Measurements from ENCODE around the gene GRIK2. TPM values are rescaled to one million over a fixed set of nuclear protein-coding genes. Genes with fewer than 3 reads are reported as not detected.

GRIK2 gene
- total RNA-seq, 1 experiment from 2014 or later, result 6.6 TPM

GRCh38 chr6:101719521-101719920 is 326.0 kb downstream of the GRIK2 start:
- intact Hi-C loops (cut with micrococcal nuclease; ENCODE audit: unreplicated experiment), result no loop called here
- no peak for DNase-seq (ENCODE audit: low read depth, low spot score)
- ATAC-seq, result no peak
- Histone ChIP-seq H3K27ac (ENCODE audit: low read length) (peak overlapping the region; percentile 2; the same call in 1 of the 2 replicates), H3K4me1 (ENCODE audit: control insufficient read depth, insufficient read depth, low read length) (peaks cover 4% of the 10 kb centered on the region; the same call in 1 of the 2 replicates), H3K36me3 (ENCODE audit: control insufficient read depth, insufficient read depth, low read length) (no peaks in the 10 kb centered on the region), H3K27me3 (ENCODE audit: control insufficient read depth, insufficient read depth, low read length) (no peaks in the 10 kb centered on the region), H3K4me3 (ENCODE audit: low read depth in 2 of 2, low read length in 2 of 2) (no peak overlapping the region), H3K9me3 (ENCODE audit: control insufficient read depth, insufficient read depth, low read depth, low read length) (no peaks in the 10 kb centered on the region)
- no TSS peak for BruUV-seq (replicated peaks)
- POLR2A ChIA-PET, result no interaction called here
- TF ChIP-seq, protein P1, sequence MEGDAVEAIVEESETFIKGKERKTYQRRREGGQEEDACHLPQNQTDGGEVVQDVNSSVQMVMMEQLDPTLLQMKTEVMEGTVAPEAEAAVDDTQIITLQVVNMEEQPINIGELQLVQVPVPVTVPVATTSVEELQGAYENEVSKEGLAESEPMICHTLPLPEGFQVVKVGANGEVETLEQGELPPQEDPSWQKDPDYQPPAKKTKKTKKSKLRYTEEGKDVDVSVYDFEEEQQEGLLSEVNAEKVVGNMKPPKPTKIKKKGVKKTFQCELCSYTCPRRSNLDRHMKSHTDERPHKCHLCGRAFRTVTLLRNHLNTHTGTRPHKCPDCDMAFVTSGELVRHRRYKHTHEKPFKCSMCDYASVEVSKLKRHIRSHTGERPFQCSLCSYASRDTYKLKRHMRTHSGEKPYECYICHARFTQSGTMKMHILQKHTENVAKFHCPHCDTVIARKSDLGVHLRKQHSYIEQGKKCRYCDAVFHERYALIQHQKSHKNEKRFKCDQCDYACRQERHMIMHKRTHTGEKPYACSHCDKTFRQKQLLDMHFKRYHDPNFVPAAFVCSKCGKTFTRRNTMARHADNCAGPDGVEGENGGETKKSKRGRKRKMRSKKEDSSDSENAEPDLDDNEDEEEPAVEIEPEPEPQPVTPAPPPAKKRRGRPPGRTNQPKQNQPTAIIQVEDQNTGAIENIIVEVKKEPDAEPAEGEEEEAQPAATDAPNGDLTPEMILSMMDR (IDR thresholded peaks at IDR 0.05), result no peak
- TF ChIP-seq TCF7L2 (IDR thresholded peaks at IDR 0.05; ENCODE audit: low read depth, low read length) (no peak), SIN3A (IDR thresholded peaks at IDR 0.05; ENCODE audit: borderline replicate concordance, insufficient read depth, low read depth, low read length) (no peak), POLR2AphosphoS5 (IDR thresholded peaks at IDR 0.05; ENCODE audit: low read depth, low read length) (no peak)
- TF ChIP-seq, protein P2, sequence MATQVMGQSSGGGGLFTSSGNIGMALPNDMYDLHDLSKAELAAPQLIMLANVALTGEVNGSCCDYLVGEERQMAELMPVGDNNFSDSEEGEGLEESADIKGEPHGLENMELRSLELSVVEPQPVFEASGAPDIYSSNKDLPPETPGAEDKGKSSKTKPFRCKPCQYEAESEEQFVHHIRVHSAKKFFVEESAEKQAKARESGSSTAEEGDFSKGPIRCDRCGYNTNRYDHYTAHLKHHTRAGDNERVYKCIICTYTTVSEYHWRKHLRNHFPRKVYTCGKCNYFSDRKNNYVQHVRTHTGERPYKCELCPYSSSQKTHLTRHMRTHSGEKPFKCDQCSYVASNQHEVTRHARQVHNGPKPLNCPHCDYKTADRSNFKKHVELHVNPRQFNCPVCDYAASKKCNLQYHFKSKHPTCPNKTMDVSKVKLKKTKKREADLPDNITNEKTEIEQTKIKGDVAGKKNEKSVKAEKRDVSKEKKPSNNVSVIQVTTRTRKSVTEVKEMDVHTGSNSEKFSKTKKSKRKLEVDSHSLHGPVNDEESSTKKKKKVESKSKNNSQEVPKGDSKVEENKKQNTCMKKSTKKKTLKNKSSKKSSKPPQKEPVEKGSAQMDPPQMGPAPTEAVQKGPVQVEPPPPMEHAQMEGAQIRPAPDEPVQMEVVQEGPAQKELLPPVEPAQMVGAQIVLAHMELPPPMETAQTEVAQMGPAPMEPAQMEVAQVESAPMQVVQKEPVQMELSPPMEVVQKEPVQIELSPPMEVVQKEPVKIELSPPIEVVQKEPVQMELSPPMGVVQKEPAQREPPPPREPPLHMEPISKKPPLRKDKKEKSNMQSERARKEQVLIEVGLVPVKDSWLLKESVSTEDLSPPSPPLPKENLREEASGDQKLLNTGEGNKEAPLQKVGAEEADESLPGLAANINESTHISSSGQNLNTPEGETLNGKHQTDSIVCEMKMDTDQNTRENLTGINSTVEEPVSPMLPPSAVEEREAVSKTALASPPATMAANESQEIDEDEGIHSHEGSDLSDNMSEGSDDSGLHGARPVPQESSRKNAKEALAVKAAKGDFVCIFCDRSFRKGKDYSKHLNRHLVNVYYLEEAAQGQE (IDR thresholded peaks at IDR 0.05; ENCODE audit: insufficient read depth in 1 of 2, low read depth in 2 of 2, low read length in 1 of 2), result no peak
- CTCF ChIA-PET, result no interaction called here
- in situ Hi-C loops (cut with HindIII; ENCODE audit: low pct_unique_long_range_greater_than_20kb, low sequenced_read_pairs), result no loop called here

DNA sequence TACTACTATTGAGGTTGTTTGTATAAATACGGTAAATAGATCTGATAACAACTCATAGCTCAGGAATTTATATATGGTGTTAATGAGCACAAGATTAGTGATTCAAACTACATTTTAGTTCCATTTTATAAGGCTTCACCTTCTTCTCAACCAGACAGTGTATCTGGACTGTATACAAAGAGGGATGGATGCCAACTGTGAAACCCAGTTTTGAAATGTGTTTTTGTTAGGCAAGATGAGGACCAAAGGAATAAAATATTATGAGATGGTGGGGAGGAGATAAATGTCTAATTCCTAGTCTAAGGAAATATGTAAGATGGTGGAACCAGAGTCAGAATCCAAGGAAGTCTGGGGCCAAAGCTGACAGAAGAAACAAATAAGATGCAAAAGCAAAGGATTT is 329.0 kb downstream of the GRIK2 start:
- in situ Hi-C loops (cut with HindIII; ENCODE audit: low pct_unique_long_range_greater_than_20kb, low sequenced_read_pairs) (no loop called here), intact Hi-C loops (cut with micrococcal nuclease; ENCODE audit: unreplicated experiment) (no loop called here)
- no peak for TF ChIP-seq POLR2AphosphoS5 (IDR thresholded peaks at IDR 0.05; ENCODE audit: low read depth, low read length)
- TF ChIP-seq TCF7L2 (IDR thresholded peaks at IDR 0.05; ENCODE audit: low read depth, low read length), result peak; percentile 83
- TF ChIP-seq, protein P2 (IDR thresholded peaks at IDR 0.05; ENCODE audit: insufficient read depth in 1 of 2, low read depth in 2 of 2, low read length in 1 of 2), result no peak
- Histone ChIP-seq H3K4me3 (ENCODE audit: low read depth in 2 of 2, low read length in 2 of 2) (no peak overlapping the region), H3K9me3 (ENCODE audit: control insufficient read depth, insufficient read depth, low read depth, low read length) (no peaks in the 10 kb centered on the region), H3K36me3 (ENCODE audit: control insufficient read depth, insufficient read depth, low read length) (no peaks in the 10 kb centered on the region), H3K27me3 (ENCODE audit: control insufficient read depth, insufficient read depth, low read length) (no peaks in the 10 kb centered on the region), H3K4me1 (ENCODE audit: control insufficient read depth, insufficient read depth, low read length) (peaks cover 4% of the 10 kb centered on the region; the same call in 1 of the 2 replicates), H3K27ac (ENCODE audit: low read length) (peak overlapping the region; percentile 70; the same call in 1 of the 2 replicates)
- no TSS peak for BruUV-seq (replicated peaks)
- ATAC-seq, result peak; percentile 56; the same call in 1 of the 2 replicates
- no peak for DNase-seq (ENCODE audit: low read depth, low spot score)
- POLR2A ChIA-PET, result no interaction called here
- CTCF ChIA-PET, result no interaction called here
